MM.1S (cell line): ENCODE measurements around the gene PTH.

Experiments
- DNase-seq: peaks from one replicate; pipeline ENCODE4 v3.0.0-alpha.2; 2015
- H2AFZ ChIP-seq: fragments of 300-600 bp; sonication (generic); 2 replicates; pipeline ENCODE4 v1.6.0; 2016; ENCODE audit warnings: antibody characterized with exemption, low read length
- H3F3A ChIP-seq: fragments of 300-600 bp; sonication (generic); 2 replicates; pipeline ENCODE4 v1.6.1; 2016; ENCODE audit warnings: mild to moderate bottlenecking, antibody characterized with exemption, low read length, moderate library complexity, mixed read lengths; ENCODE audit not compliant: insufficient read depth
- H3K27ac ChIP-seq: fragments of 300-600 bp; sonication (generic); 2 replicates; pipeline ENCODE4 v1.5.1; 2016; ENCODE audit warnings: mild to moderate bottlenecking, low read length
- H3K27me3 ChIP-seq: fragments of 300-600 bp; sonication (generic); replicated peaks from 2 replicates; pipeline ENCODE4 v1.6.0; 2016; ENCODE audit warnings: low read length; ENCODE audit not compliant: insufficient read depth
- H3K36me3 ChIP-seq: fragments of 300-600 bp; sonication (generic); replicated peaks from 2 replicates; pipeline ENCODE4 v1.6.1; 2016; ENCODE audit warnings: mild to moderate bottlenecking, low read length, mixed read lengths; ENCODE audit not compliant: insufficient read depth
- H3K4me1 ChIP-seq: fragments of 300-600 bp; sonication (generic); 2 replicates; pipeline ENCODE4 v1.6.1; 2016; ENCODE audit warnings: low read length, mixed read lengths
- H3K4me2 ChIP-seq: fragments of 300-600 bp; sonication (generic); 2 replicates; pipeline ENCODE4 v1.6.0; 2016; ENCODE audit warnings: low read depth, low read length
- H3K4me3 ChIP-seq: fragments of 300-600 bp; sonication (generic); 2 replicates; pipeline ENCODE4 v1.5.1; 2016; ENCODE audit warnings: low read length, mixed read lengths
- H3K79me2 ChIP-seq: fragments of 300-600 bp; sonication (generic); 2 replicates; pipeline ENCODE4 v1.6.1; 2016; ENCODE audit warnings: mixed run types, low read length, mixed read lengths
- H3K9ac ChIP-seq: fragments of 300-600 bp; sonication (generic); 2 replicates; pipeline ENCODE4 v1.6.1; 2016; ENCODE audit warnings: low read length, mixed read lengths
- H3K9me2 ChIP-seq: fragments of 300-600 bp; sonication (generic); replicated peaks from 2 replicates; pipeline ENCODE4 v1.6.1; 2016; ENCODE audit warnings: mild to moderate bottlenecking, low read length, mixed read lengths; ENCODE audit not compliant: insufficient read depth
- H3K9me3 ChIP-seq: fragments of 300-600 bp; sonication (generic); replicated peaks from 2 replicates; pipeline ENCODE4 v1.6.1; 2016; ENCODE audit warnings: mild to moderate bottlenecking, low read length, mixed read lengths; ENCODE audit not compliant: insufficient read depth
- H4K20me1 ChIP-seq: fragments of 300-600 bp; sonication (generic); 2 replicates; pipeline ENCODE4 v1.6.1; 2016; ENCODE audit warnings: mild to moderate bottlenecking, low read length, moderate library complexity, mixed read lengths; ENCODE audit not compliant: insufficient read depth
- EZH2 ChIP-seq: fragments of 300-600 bp; sonication (generic); optimal IDR thresholded peaks from 2 replicates; pipeline ENCODE3; 2017; ENCODE audit warnings: low read depth, mild to moderate bottlenecking, antibody characterized with exemption, low read length, mixed read lengths
- EZH2phosphoT487 ChIP-seq: fragments of 300-600 bp; sonication (generic); IDR thresholded peaks from 2 replicates; pipeline ENCODE4 v1.6.1; 2018; ENCODE audit warnings: antibody characterized with exemption, low read length
- TF ChIP-seq, protein P1 (sequence below): fragments of 300-600 bp; sonication (generic); IDR thresholded peaks from 2 replicates; pipeline ENCODE4 v1.5.1; 2016; ENCODE audit warnings: antibody characterized with exemption, low read length, mixed read lengths

The PTH gene

DNA sequence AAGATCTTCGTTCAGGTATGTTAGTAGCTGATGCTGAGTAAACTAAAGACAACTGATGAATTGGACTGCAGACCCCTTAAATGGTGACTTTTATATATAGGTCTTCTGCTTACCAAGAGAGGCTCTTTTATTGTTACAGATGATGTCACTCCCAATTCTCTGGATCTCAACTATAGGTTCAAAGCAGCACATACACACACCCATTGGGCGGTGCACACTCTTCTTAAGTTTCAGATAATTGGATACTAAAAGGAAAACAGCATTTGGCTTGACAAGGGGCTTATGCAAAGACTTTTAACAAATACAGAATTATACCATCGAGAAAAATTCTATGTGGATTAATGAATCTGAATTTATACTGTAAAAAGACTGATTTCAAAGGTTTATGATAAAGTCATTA, at the start of gene PTH:
Gene PTH, minus strand, starts transcription at position 69 of the 400 bp plus-strand sequence. CDS start 3,142 bp downstream, outside the sequence.
- DNase-seq, result no peak
- Histone ChIP-seq H3K27ac (no peak within 1 kb of the TSS), H3K36me3 (no peaks in the 10 kb centered on the region), H2AFZ (no peak within 1 kb of the TSS), H3K9ac (no peak within 1 kb of the TSS), H3K27me3 (no peaks in the 10 kb centered on the region), H3F3A (no peaks in the 10 kb centered on the region), H3K4me1 (no peaks in the 10 kb centered on the region), H3K9me3 (no peaks in the 10 kb centered on the region), H3K4me2 (no peak within 1 kb of the TSS), H4K20me1 (no peaks in the 10 kb centered on the region), H3K79me2 (no peaks in the 10 kb centered on the region), H3K9me2 (no peaks in the 10 kb centered on the region), H3K4me3 (no peak within 1 kb of the TSS)
- TF ChIP-seq, protein P1, sequence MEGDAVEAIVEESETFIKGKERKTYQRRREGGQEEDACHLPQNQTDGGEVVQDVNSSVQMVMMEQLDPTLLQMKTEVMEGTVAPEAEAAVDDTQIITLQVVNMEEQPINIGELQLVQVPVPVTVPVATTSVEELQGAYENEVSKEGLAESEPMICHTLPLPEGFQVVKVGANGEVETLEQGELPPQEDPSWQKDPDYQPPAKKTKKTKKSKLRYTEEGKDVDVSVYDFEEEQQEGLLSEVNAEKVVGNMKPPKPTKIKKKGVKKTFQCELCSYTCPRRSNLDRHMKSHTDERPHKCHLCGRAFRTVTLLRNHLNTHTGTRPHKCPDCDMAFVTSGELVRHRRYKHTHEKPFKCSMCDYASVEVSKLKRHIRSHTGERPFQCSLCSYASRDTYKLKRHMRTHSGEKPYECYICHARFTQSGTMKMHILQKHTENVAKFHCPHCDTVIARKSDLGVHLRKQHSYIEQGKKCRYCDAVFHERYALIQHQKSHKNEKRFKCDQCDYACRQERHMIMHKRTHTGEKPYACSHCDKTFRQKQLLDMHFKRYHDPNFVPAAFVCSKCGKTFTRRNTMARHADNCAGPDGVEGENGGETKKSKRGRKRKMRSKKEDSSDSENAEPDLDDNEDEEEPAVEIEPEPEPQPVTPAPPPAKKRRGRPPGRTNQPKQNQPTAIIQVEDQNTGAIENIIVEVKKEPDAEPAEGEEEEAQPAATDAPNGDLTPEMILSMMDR, result no peak
- TF ChIP-seq EZH2 (no peak), EZH2phosphoT487 (no peak)

DNA sequence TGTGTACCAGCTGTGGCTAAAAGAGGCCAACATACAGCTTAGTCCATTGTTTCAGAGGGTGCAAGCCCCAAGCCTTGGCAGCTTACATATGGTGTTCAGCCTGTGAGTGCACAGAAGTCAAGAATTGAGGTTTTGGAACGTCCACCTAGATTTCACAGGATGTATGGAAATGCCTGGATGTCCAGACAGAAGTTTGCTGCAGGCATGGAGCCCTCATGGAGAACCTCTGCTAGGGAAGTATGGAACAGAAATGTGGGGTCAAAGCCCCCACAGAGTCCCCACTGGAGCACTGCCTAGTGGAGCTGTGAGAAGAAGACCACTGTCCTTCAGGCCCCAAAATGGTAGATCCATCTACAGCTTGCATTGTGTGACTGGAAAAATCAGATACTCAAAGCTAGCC, 42.2 kb upstream of the PTH start:
- Histone ChIP-seq H3K9me2 (no peaks in the 10 kb centered on the region), H3K4me2 (no peak overlapping the region), H3K79me2 (no peaks in the 10 kb centered on the region), H3K27me3 (no peaks in the 10 kb centered on the region), H3K27ac (no peak overlapping the region), H3K9ac (no peak overlapping the region), H4K20me1 (no peaks in the 10 kb centered on the region), H3K36me3 (no peaks in the 10 kb centered on the region), H3K4me1 (no peaks in the 10 kb centered on the region), H3F3A (no peaks in the 10 kb centered on the region), H3K9me3 (no peaks in the 10 kb centered on the region), H2AFZ (no peak overlapping the region), H3K4me3 (no peak overlapping the region)
- DNase-seq, result no peak
- no peak for TF ChIP-seq EZH2phosphoT487
- TF ChIP-seq EZH2, result no peak
- TF ChIP-seq, protein P1, result no peak

DNA sequence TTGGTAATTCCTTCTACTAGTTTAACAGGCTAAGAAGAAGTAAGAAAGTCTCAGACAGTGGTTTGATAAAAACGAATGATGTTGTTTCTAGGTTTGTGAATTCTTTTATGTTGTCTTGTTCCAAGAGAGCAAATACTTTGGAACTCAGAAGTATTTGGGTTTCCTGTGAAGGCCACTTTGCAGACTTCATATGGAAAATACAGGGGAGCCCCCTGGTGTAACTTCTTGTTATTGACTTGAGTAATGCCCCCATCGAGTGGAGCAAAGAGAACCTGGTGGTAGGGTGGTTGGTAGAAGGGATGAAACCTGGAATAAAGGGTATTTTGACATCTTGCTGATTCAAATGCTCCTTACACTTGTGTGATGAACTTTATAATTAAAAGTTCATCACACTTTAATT, 40.0 kb upstream of the PTH start:
- no peaks in the 10 kb centered on the region for H3K79me2 ChIP-seq
- H4K20me1 ChIP-seq, result no peaks in the 10 kb centered on the region
- no peak for DNase-seq
- H3K4me2 ChIP-seq, result no peak overlapping the region
- H3K9ac ChIP-seq, result no peak overlapping the region
- no peak overlapping the region for H2AFZ ChIP-seq
- no peak overlapping the region for H3K4me3 ChIP-seq
- no peaks in the 10 kb centered on the region for H3K9me3 ChIP-seq
- no peaks in the 10 kb centered on the region for H3F3A ChIP-seq
- H3K27me3 ChIP-seq, result no peaks in the 10 kb centered on the region
- no peak overlapping the region for H3K27ac ChIP-seq
- TF ChIP-seq, protein P1, result no peak
- TF ChIP-seq EZH2phosphoT487 (no peak), EZH2 (no peak)
- no peaks in the 10 kb centered on the region for H3K36me3 ChIP-seq
- no peaks in the 10 kb centered on the region for H3K9me2 ChIP-seq
- H3K4me1 ChIP-seq, result no peaks in the 10 kb centered on the region

- no peak overlapping the region for H3K4me3 ChIP-seq
Observed at GRCh38 chr11:13534358-13534757, 38.6 kb upstream of the PTH start.

More at GRCh38 chr11:13534358-13534757, 38.6 kb upstream of the PTH start:
- Histone ChIP-seq H3K4me2 (no peak overlapping the region), H2AFZ (no peak overlapping the region), H3K9ac (no peak overlapping the region), H3F3A (no peaks in the 10 kb centered on the region), H3K27ac (no peak overlapping the region), H3K27me3 (no peaks in the 10 kb centered on the region), H3K79me2 (no peaks in the 10 kb centered on the region), H4K20me1 (no peaks in the 10 kb centered on the region), H3K4me1 (no peaks in the 10 kb centered on the region), H3K36me3 (no peaks in the 10 kb centered on the region), H3K9me2 (no peaks in the 10 kb centered on the region), H3K9me3 (no peaks in the 10 kb centered on the region)
- TF ChIP-seq, protein P1, result no peak
- TF ChIP-seq EZH2 (no peak), EZH2phosphoT487 (no peak)
- DNase-seq, result no peak
